ENCODE measurements around the gene NR3C2. TPM values are rescaled to one million over a fixed set of nuclear protein-coding genes. Genes with fewer than 3 reads are reported as not detected.

The NR3C2 gene
- total and polyA plus RNA-seq, 2 experiments from 2014 or later: 1.2 to 3.0 TPM

DNA sequence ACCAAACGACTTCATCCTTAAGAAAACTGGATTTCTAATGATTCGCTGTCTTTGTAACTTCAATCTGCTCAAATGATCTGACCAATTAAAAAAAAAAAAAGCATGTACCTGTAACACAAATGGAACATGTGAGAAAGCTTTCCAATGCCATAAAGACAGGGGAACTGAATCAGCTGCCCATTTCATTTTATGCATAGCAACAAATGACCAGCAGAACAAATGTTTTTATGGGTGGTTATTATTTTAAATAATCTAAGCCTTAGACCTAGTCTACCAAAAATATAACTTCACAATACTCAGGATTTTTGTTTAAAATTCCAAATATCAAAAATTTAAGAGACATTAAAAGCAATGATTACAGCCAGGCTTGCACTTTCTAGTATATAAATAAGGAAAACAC is 145.7 kb downstream of the NR3C2 start:
- Histone ChIP-seq H2AFZ (no peak overlapping the region), H3K27ac (ENCODE audit: low read depth) (no peak overlapping the region), H3K4me3 (no peak overlapping the region), H3K4me2 (no peak overlapping the region), H4K20me1 (replicated peaks; ENCODE audit: insufficient read depth) (no peaks in the 10 kb centered on the region), H3F3A (replicated peaks; ENCODE audit: low read depth) (no peaks in the 10 kb centered on the region), H3K9me2 (ENCODE audit: insufficient read depth) (no peaks in the 10 kb centered on the region), H3K4me1 (ENCODE audit: insufficient read depth) (no peaks in the 10 kb centered on the region), H3K27me3 (ENCODE audit: insufficient read depth) (no peaks in the 10 kb centered on the region), H3K79me2 (replicated peaks; ENCODE audit: insufficient read depth) (no peaks in the 10 kb centered on the region), H3K36me3 (ENCODE audit: insufficient read depth) (peaks cover 13% of the 10 kb centered on the region)
- Mint-ChIP-seq H3K36me3 (ENCODE audit: low read depth) (peaks cover 33% of the 10 kb centered on the region; the same call in 2 of the 3 replicates), H3K4me1 (no peaks in the 10 kb centered on the region), H3K27ac (no peak overlapping the region), H3K9me3 (peaks cover 47% of the 10 kb centered on the region), H3K4me3 (no peak overlapping the region), H3K27me3 (ENCODE audit: insufficient read depth, low read depth, poor library complexity) (peaks cover 2% of the 10 kb centered on the region)
- ATAC-seq (no peak), DNase-seq (ENCODE audit: low spot score) (no peak)
- TF ChIP-seq, protein P1, sequence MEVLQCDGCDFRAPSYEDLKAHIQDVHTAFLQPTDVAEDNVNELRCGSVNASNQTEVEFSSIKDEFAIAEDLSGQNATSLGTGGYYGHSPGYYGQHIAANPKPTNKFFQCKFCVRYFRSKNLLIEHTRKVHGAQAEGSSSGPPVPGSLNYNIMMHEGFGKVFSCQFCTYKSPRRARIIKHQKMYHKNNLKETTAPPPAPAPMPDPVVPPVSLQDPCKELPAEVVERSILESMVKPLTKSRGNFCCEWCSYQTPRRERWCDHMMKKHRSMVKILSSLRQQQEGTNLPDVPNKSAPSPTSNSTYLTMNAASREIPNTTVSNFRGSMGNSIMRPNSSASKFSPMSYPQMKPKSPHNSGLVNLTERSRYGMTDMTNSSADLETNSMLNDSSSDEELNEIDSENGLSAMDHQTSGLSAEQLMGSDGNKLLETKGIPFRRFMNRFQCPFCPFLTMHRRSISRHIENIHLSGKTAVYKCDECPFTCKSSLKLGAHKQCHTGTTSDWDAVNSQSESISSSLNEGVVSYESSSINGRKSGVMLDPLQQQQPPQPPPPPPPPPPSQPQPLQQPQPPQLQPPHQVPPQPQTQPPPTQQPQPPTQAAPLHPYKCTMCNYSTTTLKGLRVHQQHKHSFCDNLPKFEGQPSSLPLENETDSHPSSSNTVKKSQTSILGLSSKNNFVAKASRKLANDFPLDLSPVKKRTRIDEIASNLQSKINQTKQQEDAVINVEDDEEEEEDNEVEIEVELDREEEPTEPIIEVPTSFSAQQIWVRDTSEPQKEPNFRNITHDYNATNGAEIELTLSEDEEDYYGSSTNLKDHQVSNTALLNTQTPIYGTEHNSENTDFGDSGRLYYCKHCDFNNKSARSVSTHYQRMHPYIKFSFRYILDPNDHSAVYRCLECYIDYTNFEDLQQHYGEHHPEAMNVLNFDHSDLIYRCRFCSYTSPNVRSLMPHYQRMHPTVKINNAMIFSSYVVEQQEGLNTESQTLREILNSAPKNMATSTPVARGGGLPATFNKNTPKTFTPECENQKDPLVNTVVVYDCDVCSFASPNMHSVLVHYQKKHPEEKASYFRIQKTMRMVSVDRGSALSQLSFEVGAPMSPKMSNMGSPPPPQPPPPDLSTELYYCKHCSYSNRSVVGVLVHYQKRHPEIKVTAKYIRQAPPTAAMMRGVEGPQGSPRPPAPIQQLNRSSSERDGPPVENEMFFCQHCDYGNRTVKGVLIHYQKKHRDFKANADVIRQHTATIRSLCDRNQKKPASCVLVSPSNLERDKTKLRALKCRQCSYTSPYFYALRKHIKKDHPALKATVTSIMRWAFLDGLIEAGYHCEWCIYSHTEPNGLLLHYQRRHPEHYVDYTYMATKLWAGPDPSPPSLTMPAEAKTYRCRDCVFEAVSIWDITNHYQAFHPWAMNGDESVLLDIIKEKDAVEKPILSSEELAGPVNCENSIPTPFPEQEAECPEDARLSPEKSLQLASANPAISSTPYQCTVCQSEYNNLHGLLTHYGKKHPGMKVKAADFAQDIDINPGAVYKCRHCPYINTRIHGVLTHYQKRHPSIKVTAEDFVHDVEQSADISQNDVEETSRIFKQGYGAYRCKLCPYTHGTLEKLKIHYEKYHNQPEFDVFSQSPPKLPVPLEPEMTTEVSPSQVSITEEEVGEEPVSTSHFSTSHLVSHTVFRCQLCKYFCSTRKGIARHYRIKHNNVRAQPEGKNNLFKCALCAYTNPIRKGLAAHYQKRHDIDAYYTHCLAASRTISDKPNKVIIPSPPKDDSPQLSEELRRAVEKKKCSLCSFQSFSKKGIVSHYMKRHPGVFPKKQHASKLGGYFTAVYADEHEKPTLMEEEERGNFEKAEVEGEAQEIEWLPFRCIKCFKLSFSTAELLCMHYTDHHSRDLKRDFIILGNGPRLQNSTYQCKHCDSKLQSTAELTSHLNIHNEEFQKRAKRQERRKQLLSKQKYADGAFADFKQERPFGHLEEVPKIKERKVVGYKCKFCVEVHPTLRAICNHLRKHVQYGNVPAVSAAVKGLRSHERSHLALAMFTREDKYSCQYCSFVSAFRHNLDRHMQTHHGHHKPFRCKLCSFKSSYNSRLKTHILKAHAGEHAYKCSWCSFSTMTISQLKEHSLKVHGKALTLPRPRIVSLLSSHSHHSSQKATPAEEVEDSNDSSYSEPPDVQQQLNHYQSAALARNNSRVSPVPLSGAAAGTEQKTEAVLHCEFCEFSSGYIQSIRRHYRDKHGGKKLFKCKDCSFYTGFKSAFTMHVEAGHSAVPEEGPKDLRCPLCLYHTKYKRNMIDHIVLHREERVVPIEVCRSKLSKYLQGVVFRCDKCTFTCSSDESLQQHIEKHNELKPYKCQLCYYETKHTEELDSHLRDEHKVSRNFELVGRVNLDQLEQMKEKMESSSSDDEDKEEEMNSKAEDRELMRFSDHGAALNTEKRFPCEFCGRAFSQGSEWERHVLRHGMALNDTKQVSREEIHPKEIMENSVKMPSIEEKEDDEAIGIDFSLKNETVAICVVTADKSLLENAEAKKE (CRISPR knock-in tag; IDR thresholded peaks at IDR 0.05): no peak

DNA sequence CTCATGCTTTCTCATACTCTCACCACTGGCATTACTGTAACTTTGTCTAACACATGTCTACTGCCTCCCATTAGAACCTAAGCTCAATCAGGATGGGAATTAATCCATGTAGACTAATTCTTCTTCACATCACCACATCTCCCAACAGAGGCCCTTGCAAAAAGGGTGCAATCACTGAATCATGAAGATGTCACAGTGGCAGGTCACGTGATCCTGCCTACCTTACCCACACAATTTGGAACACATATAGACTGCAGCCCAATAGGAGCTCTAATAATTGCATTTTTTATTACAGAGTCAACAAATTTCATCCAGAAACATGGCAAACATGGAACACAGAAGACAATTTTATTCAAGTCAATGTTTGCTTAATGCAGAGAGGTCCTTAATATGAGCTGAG is 146.6 kb downstream of the NR3C2 start:
- ATAC-seq: no peak
- Histone ChIP-seq H3K4me2 (no peak overlapping the region), H3K27me3 (ENCODE audit: insufficient read depth) (no peaks in the 10 kb centered on the region), H3K79me2 (replicated peaks; ENCODE audit: insufficient read depth) (no peaks in the 10 kb centered on the region), H3K9me2 (ENCODE audit: insufficient read depth) (no peaks in the 10 kb centered on the region), H3K4me1 (ENCODE audit: insufficient read depth) (no peaks in the 10 kb centered on the region), H3K27ac (ENCODE audit: low read depth) (no peak overlapping the region), H3F3A (replicated peaks; ENCODE audit: low read depth) (no peaks in the 10 kb centered on the region), H3K36me3 (ENCODE audit: insufficient read depth) (peaks cover 9% of the 10 kb centered on the region), H2AFZ (no peak overlapping the region), H4K20me1 (replicated peaks; ENCODE audit: insufficient read depth) (no peaks in the 10 kb centered on the region), H3K4me3 (no peak overlapping the region)
- Mint-ChIP-seq H3K27me3 (ENCODE audit: insufficient read depth, low read depth, poor library complexity) (peaks cover under 1% of the 10 kb centered on the region), H3K4me3 (no peak overlapping the region), H3K4me1 (no peaks in the 10 kb centered on the region), H3K27ac (no peak overlapping the region), H3K9me3 (peaks cover 39% of the 10 kb centered on the region), H3K36me3 (ENCODE audit: low read depth) (peaks cover 27% of the 10 kb centered on the region; the same call in 2 of the 3 replicates)
- no peak for DNase-seq (ENCODE audit: low spot score)
- TF ChIP-seq ZNF114 (CRISPR knock-in tag; IDR thresholded peaks at IDR 0.05) (no peak), CREB1 (CRISPR knock-in tag; IDR thresholded peaks at IDR 0.05; ENCODE audit: low read depth) (no peak), ZNF331 (CRISPR knock-in tag; IDR thresholded peaks at IDR 0.05; ENCODE audit: low read depth) (no peak), POLR2AphosphoS5 (IDR thresholded peaks at IDR 0.05; ENCODE audit: low read depth) (no peak), EZH2 (IDR thresholded peaks at IDR 0.05; ENCODE audit: low read depth, unreplicated experiment) (no peak), EZH2phosphoT487 (IDR thresholded peaks at IDR 0.05; ENCODE audit: unreplicated experiment) (no peak)
- TF ChIP-seq, protein P2, sequence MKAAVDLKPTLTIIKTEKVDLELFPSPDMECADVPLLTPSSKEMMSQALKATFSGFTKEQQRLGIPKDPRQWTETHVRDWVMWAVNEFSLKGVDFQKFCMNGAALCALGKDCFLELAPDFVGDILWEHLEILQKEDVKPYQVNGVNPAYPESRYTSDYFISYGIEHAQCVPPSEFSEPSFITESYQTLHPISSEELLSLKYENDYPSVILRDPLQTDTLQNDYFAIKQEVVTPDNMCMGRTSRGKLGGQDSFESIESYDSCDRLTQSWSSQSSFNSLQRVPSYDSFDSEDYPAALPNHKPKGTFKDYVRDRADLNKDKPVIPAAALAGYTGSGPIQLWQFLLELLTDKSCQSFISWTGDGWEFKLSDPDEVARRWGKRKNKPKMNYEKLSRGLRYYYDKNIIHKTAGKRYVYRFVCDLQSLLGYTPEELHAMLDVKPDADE (IDR thresholded peaks at IDR 0.05): no peak
